Measurements from ENCODE around the gene MISP.
A peak's percentile ranks its signal among the peaks of the same experiment; 100 is the strongest.

MISP gene

GRCh38 chr19:772730-773436, 22.0 kb downstream of the MISP start:
- DNase-seq (ENCODE audit: low read depth), result no peak

- DNase-seq (ENCODE audit: low read depth), result no peak
These were observed 25.6 kb downstream of the MISP start for GRCh38 chr19:776549-776948.

- DNase-seq (ENCODE audit: low read depth), result peak; percentile 84
These were observed 28.2 kb downstream of the MISP start for GRCh38 chr19:778910-779653.

- no peak for DNase-seq (ENCODE audit: low read depth)
These were observed 30.0 kb downstream of the MISP start for GRCh38 chr19:780935-781334.

GRCh38 chr19:781800-782184, 30.9 kb downstream of the MISP start:
- DNase-seq (ENCODE audit: low read depth), result no peak

- DNase-seq (ENCODE audit: low read depth), result no peak
These were observed 31.4 kb downstream of the MISP start for GRCh38 chr19:782185-782877.

- no peak for DNase-seq (ENCODE audit: low read depth)
These were observed 32.2 kb downstream of the MISP start for GRCh38 chr19:782878-783668.

GRCh38 chr19:784541-784940, 33.6 kb downstream of the MISP start:
- no peak for DNase-seq (ENCODE audit: low read depth)

- no peak for DNase-seq (ENCODE audit: low read depth)
These were observed 36.6 kb downstream of the MISP start for GRCh38 chr19:787536-787935.

GRCh38 chr19:788686-788982, 37.7 kb downstream of the MISP start:
- no peak for DNase-seq (ENCODE audit: low read depth)

- DNase-seq (ENCODE audit: low read depth), result no peak
These were observed 38.2 kb downstream of the MISP start for GRCh38 chr19:788983-789700.

GRCh38 chr19:789701-790060, 38.8 kb downstream of the MISP start:
- DNase-seq (ENCODE audit: low read depth), result no peak

- no peak for DNase-seq (ENCODE audit: low read depth)
These were observed 40.2 kb downstream of the MISP start for GRCh38 chr19:791007-791566.

GRCh38 chr19:791567-792305, 40.8 kb downstream of the MISP start:
- DNase-seq (ENCODE audit: low read depth), result no peak

GRCh38 chr19:792306-792885, 41.5 kb downstream of the MISP start:
- no peak for DNase-seq (ENCODE audit: low read depth)

GRCh38 chr19:793806-794205, 42.9 kb downstream of the MISP start:
- no peak for DNase-seq (ENCODE audit: low read depth)

GRCh38 chr19:795073-795611, 44.2 kb downstream of the MISP start:
- no peak for DNase-seq (ENCODE audit: low read depth)

GRCh38 chr19:795691-796581, 45.0 kb downstream of the MISP start:
- no peak for DNase-seq (ENCODE audit: low read depth)
